HUDEP-2 (cell line): ENCODE results near the gene CPPED1.
A peak's percentile ranks its signal among the peaks of the same experiment; 100 is the strongest.
"Not testable (repeated sequence)": the region's sequence is repeated elsewhere in the genome, so short reads cannot be mapped to it uniquely, and the experiment has no call there.

Experiments
- DNase-seq, 76 experiments: peaks; one replicate each; lab custom pipeline; 2025; ENCODE audit not compliant: unreplicated experiment in 76 of 76; lab: John Stamatoyannopoulos, UW

CPPED1 gene

DNA sequence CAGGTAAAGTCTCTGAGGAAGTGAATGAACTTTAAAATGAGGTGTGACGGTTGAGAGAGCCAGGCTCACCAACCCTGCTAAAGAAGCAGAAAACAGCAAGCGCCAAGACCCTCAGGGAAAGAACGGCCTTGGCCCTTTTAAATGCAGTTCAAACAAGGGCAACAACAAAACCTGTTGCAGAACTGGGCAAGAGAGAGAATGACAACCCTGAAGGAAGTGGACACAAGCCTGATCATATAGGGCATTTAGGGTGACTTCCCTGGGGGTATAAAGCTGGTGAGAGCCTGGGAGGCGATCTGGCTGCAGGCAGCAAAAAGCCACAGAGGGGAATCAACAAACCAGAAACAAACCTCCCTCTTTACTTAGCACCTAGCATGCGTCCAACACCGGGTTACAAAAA is 1.0 kb downstream of the CPPED1 start:
- no peak for DNase-seq

DNA sequence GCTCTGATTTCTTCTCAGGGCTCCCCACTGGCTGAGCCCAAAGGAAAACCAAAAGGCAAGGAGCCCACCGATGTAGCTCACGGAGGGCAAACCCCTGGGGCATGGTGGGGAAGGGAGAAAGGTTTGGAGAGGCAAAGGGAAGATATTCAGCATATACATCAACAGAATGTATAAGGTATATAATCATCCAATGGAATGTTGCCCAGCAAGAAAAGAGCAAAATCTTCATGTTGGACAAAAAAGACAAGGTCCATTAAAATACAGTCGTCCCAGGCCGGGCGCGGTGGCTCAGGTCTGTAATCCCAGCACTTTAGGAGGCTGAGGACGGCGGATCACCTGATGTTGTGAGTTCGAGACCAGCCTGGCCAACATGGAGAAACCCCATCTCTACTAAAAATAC is 1.6 kb downstream of the CPPED1 start:
- no peak for DNase-seq

DNA sequence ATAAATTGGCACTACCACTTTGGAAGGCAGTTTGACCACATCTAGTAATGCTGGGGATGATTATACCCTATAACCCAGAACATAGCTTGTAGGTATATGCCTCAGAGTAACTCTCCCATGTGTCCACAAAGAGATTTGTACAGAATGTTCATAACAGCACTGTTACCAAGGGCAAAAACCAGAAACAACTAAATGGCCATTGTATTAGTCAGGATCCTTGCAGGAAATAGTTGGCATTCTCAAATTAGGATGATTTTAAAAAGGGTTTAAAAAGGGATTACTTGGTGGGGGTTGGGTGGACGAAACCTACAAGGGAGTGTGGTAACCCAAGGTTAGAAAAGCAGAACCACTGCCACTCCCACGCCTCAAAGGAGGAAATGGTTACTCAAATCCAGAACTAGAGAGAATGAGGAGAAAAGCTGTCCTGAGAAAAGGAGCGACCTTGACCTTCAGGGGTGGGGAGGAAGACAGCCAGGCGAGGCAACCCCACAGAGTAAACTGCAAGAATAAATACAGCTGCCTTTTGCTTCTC is 2.1 kb downstream of the CPPED1 start:
- DNase-seq: peak in 22 of 76 experiments; percentile 2 to 40 (median 10)

DNA sequence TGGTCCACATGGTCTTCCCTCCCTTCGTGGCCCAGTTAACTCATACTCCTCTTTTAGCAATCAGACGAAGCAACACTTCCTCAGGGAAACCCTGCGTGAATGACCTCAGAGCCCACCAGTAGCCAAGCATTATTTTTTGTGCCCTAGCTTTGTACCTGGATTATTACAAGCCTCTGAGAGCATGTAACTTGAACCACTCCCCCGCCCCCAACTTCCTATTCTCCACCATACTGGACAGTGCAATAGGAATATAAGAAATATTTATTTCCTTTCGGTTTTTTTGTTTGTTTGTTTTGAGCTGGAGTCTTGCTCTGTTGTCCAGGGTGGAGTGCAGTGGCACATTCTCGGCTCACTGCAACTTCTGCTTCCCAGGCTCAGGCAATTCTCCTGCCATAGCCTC is 2.9 kb downstream of the CPPED1 start:
- no peak for DNase-seq

DNA sequence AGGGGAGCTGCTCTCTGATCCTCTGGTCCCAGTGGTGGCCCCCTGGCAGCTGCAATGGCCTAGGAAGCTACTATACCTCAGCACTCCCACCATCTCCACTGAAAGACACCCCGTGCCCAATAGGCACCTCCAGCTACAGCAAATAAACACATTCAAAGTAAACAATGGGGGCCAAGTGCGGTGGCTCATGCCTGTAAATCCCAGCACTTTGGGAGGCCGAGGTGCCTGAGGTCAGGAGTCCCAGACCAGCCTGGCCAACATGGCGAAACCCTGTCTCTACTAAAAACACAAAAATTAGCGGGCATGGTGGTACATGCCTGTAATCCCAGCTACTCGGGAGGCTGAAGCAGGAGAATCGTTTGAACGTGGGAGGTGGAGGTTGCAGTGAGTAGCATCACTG is 3.7 kb downstream of the CPPED1 start:
- not testable (repeated sequence) for DNase-seq

DNA sequence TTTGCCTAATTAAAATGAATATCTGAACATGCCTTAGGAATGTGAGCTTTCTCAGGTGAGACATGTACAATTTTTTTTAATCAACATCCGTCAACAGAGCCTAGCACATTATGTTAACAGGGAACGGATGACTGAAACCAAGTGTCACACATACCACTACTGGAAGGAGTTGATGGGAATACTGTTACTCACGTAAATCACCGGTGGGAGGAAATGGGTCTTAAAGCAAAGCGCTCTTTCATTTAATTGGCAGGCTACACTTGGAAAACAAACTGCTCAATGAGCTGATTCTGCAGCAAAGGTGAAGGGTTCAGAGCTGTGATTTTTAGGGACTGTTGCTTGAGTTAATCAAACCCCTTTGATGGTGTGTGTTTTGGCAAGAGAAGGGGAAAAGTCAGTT is 4.8 kb downstream of the CPPED1 start:
- no peak for DNase-seq

DNA sequence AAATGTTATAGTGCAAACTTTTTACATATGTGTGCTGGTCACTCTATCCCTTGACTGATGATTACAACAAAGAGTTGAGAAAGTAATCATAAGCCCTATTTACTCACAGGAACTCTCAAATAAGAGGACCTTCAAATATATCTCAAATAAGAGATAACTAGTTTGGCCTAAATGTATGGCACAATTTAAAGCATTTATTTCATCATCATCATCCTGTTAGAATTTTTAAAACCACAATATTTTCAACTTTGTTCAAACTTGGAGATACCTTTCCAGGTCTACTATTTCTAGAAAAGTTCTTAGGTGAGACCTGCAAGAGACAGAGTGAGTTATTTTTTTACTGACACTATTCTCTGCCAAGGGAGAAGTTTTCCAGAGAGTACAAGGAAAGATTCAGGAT is 5.5 kb downstream of the CPPED1 start:
- no peak for DNase-seq

DNA sequence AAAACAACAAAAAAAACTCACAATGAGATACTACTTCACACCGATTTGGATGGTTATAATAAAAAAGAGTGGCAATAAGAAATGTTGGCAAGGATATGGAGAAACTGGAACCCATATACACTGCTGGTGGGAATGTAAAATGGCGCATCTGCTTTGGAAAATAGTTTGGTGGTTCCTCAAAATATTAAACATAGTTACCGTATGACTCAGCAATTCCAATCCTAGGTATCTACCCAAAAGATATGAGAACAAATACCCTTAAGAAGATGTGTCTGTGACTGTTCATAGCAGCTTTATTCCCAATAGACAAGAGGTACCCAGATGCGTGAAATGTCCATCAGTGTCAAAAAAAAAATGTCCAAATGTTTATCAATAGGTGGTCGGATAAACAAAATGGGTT is 7.2 kb downstream of the CPPED1 start:
- DNase-seq: peak in 1 of 76 experiments; percentile 13

DNA sequence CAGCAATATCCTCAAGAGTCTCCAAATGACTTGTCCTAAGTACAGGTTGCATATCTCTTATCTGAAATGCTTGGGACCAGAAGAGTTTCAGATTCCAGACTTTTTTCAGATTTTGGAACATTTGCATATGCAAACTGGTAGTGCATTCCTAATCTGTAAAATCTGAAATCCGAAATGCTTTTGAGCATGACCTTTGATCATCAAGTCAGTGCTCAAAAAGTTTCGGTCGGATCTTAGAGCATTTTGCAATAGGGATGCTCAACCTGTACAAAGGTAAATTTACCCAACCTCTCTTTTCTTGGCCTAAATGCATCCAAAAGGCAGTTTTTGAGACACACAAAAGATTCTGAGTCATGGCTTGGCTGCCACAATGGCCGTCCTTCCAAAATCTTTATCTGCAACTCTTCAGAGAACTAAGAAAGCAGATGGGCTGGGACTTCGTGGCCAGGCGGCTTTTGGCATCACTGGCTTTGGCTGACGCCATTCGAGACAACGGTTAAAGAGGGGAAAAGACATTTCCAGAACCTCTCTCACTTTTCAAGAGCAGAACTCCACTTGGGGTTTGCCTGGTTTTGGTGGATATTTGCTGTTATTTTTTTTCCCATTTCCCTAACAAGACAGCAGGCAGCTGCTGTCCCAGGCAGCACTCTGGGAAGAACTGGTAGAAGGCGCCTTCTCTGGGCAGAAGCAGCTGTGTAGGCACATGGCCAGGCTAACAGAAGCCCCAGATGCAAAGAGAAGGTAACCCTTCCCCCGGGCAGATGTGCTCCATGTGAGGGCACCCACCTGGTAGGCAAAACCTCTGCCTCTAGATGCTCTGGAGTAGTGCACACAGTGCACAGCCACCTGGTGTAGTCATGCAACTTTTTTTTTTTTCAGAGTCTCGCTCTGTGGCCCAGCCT is 8.9 kb downstream of the CPPED1 start:
- DNase-seq: peak in 68 of 76 experiments; percentile 5 to 78 (median 46)

DNA sequence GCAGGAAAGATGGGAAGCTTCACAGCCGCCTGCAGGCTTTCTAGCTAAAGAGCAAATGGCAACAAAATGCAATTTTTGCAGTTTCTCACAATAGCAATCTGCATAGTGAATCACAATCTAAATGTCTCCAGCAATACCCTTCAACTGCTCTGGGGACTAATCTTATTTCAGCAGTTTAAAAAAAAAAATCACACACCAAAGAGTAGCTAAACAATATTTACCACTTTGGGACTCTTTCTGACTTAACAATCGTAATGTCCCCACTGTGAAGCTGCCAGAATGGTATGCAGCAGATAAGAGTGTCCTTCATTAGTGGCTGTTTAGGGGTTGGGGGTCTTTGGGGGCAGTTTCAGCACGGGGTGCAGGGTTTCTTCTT is 9.8 kb downstream of the CPPED1 start:
- DNase-seq: peak in 1 of 76 experiments; percentile 42

DNA sequence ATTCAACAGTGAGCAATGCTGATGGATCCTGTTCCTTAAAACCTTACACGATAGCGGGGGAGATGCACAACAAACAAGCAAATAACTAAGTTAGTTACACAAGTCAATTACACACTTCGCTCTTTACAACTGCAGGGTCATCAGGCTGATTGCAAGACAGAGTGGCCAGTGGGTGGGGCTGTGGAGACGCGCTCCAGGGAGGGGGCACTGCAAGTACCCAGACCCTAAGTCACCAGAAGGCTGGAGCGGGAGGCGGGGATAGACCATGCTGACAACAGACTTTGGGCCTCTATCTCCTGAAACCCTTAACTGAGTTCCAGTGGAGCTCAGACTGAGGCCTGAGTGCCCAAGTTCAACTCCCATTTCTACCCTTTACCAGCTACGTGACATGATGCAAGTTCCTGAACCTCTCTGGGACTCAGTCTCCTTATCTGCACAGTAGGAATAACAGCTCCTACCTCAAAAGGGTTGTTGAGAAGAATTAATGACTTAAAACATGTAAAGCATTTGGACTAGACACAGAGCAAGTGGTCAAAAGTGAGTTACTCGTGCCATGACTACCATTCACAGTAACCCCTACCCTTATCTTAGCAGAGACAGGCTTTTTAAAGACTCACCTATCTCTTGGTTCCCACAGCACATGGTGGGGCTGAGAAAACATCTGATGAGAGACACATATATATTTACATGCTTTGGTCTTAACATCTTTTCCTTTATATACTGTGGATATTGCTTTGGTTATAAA is 10.4 kb downstream of the CPPED1 start:
- DNase-seq: peak in 35 of 76 experiments; percentile 2 to 63 (median 24)

DNA sequence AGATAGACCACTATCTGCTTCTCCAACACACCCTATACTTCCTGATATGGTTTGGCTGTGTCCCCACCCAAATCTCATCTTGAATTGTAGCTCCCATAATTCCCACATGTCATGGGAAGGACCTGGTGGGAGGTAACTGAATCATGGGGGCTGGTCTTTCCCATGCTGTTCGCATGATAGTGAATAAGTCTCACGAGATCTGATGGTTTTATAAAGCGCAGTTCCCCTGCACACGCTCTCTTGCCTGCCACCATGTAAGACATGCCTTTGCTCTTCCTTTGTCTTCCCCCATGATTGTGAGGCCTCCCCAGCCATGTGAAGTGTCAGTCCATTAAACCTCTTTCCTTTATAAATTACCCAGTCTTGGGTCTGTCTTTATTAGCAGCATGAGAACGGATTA is 11.2 kb downstream of the CPPED1 start:
- not testable (repeated sequence) for DNase-seq

DNA sequence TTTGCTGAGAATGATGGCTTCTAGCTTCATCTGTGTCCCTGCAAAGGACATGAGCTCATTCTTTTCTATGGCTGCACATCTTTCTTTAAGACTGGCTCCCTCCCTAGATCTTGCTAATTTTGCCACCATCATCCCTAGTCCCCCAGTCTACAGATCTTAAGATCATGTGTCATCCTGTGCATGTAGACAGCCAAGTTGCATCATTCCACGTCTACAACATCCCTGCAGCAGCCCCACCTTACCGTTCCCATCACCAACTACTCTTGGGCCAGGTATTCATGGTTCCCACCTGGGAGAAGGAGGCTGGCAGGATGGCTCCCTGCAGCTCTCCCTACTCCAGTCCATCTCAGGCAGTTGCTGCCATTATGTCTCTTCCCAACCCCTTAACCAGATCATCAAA is 12.3 kb downstream of the CPPED1 start:
- DNase-seq: no peak

DNA sequence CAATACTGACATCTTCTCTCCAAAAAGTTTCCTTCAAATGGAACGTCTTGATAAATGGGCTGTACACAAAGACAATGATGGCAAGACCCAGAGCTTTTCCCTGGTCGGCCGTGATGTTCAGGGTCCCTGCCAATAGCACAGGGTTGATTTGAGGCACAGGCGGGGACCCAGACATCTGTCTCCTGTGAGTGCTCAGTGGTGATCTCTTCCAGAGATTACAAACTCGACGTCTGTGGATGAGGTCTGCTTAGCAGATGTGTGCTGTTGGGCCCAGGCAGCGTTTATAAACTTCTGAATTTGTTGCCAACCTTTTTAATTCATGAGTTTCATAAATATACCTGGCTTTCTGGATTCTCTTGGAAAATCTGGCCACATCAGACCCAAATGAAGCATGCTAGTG is 14.9 kb downstream of the CPPED1 start:
- no peak for DNase-seq

DNA sequence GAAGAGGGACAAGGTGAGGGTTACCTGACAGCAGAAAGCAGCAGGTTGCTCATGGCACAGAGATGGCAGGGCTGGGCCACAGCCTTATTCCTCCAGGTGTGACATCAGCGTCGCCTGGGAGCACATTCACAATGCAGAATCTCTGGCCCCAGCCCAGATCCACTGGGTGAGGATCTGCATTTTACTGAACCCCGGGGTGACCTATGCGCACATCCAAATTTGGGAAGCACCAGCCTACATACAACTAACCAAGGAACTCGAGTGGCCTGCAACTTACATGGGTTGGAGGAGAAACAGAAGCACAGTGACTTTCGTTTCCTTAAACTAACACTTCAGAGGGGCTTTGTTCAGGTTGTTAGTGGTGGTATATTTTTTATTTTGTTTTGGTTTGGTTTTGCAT is 17.6 kb downstream of the CPPED1 start:
- DNase-seq: no peak

DNA sequence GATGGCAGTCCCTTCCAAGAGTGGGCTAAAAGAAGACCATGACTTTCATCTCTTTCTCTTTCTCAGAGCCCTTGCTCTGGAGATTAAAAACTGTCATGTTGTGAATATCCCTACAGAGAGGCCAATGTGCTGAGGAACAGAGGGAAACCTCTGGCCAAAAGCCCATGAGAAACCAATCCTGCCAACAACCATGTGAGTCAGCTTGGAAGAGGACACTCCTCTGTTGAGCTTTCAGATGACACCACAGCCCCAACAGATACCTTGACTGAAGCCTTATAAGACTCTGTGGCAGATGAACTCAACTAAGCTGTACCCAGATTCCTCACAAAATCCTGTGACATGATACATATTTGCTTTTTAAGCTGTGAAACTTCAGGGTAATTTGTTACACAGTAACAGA is 19.6 kb downstream of the CPPED1 start:
- DNase-seq: no peak

DNA sequence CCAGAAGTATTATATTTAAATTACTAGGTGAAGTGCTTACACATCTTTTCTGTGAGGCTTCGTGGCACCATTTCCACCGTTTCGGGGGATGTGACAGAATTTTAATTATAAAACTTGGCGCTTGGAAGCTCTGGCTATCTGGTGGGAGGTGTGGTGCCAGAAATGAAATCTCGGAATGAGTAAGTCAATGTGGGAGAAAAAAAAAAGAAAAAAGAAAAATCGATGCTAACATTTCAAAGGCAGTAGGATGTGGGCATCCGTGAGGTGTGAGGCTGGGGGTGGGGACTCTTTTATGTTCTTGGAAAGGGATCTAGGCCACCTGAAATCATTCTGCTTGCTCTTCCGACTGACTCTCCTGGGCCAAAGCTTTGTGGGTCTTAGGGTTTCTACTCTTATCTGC is 21.9 kb downstream of the CPPED1 start:
- DNase-seq: no peak

DNA sequence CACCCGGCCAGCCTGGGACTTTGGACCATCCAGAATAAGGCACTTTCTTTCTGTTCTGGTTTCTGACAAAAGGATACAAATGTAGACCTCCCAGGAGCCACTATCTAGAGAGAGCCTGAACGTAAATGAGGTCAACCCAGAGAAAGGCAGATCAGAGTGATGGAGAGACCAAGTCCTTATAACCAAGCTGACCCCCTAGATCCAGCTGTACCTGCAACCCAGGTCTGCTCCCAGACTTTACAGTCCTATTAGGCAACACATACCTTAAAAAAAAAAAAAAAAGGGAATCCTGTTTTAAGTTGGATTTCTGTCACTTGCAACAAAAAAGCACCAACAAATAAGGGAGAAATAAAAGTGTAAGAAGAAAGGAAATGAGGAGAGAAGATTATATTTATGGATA is 23.2 kb downstream of the CPPED1 start:
- DNase-seq: no peak

DNA sequence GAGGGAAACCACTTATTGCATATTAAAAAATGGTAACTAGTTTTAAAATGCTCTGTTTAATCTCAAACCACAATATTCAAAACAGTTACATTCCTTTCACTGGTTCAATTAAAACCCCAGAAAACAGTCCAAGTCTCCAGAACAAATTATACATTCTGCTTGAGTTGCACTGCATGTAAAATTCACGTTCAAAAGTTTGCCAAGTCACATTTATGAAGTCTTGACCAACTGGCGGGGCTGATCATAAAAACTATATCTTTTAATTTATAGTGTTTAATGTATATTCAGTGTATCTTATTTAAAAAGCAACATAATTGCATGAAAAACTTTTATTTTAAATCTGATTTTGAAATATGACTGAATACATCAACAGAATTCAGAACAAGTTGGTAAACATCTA is 25.0 kb downstream of the CPPED1 start:
- no peak for DNase-seq

DNA sequence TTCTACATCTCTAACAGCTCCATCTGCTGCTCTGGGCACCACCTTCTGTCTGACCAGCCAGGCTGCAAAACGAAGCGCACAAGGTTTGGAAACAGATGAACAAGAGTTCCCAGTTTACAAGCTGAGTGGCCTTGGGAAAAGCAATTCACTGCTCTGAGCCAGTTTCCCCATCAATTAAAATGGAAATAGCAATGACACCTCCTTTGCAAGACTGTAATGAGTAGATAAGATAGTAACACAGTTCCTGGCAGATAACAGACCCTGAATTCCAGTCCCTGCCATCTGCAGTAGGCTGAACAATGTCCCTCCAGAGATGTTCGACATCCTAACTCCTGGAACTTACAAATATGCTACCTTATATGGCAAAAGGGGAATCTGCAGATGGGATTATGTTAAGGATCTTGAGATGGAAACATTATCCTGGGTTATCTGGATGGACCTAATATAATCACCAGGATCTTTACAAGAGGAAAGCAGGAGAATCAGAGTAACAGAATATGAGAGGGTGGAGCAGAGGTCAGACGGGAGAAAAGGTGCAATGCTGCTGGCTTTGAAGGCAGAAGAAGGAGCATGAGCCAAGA is 27.9 kb downstream of the CPPED1 start:
- peak in 2 of 76 experiments; percentile 9 to 18 for DNase-seq

DNA sequence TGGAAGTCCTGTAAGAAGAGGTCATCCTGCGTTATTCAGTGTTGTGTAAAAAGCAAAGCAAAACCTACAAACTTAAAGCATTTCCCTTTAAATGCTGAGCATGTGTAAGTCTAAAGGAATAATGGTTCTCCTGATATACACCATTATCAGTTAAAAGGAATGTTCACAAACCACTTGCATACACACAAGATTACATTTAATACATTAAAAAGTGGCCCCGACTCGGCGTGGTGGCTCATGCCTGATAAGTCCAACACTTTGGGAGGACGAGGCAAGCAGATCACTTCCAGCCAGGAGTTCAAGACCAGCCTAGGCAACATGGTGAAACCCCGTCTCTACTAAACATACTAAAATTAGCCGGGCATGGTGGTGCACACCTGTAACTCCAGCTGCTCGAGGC is 30.5 kb downstream of the CPPED1 start:
- DNase-seq: no peak
